BJ (cell line): ENCODE results near the gene CPNE8. TPM values are rescaled to one million over a fixed set of nuclear protein-coding genes. Genes with fewer than 3 reads are reported as not detected.

Source experiments
- CTCF ChIA-PET: fragments of 350-600 bp; formaldehyde crosslinking; extraction: SDS; loops from one replicate; lab custom pipeline; 2021; ENCODE audit warnings: antibody characterized with exemption, inconsistent platforms; lab: Yijun Ruan, JAX
- POLR2A ChIA-PET: fragments of 300-600 bp; sonication (Branson Sonifier 250); formaldehyde crosslinking; extraction: SDS; loops from one replicate; lab custom pipeline; 2021; ENCODE audit warnings: antibody characterized with exemption; lab: Charles Lee
- DNase-seq: peaks from one replicate; pipeline ENCODE4 v3.0.0-alpha.2; 2011; ENCODE audit warnings: low read depth
- H3K27me3 ChIP-seq: 2 replicates; pipeline ENCODE4 v1.6.0; 2011; ENCODE audit warnings: low read length; ENCODE audit not compliant: control insufficient read depth, insufficient read depth
- H3K36me3 ChIP-seq: 2 replicates; pipeline ENCODE4 v1.5.1; 2011; ENCODE audit warnings: low read length; ENCODE audit not compliant: control insufficient read depth, insufficient read depth
- H3K4me3 ChIP-seq: 2 replicates; pipeline ENCODE4 v1.5.1; 2011; ENCODE audit warnings: low read depth, mild to moderate bottlenecking, control low read depth, low read length
- CTCF ChIP-seq: IDR thresholded peaks from 2 replicates; pipeline ENCODE4 v1.5.1; 2011; ENCODE audit warnings: low read depth, mild to moderate bottlenecking, control low read depth, inconsistent platforms, low read length, moderate library complexity; ENCODE audit not compliant: insufficient read depth
- polyA plus RNA-seq: library from polyadenylated mRNA; depleted of rRNA; stranded (reverse); fragments of >200 nt; gene quantifications from 2 replicates; pipeline ENCODE4 v1.2.3, GENCODE V29; 2011

Gene CPNE8
- polyA plus RNA-seq, 1 experiment: 0.47 TPM

- no peaks in the 10 kb centered on the region for H3K36me3 ChIP-seq
- CTCF ChIA-PET: no interaction called here
- POLR2A ChIA-PET: no interaction called here
- H3K4me3 ChIP-seq: no peak overlapping the region
- TF ChIP-seq CTCF: no peak
- DNase-seq: no peak
- H3K27me3 ChIP-seq: no peaks in the 10 kb centered on the region
Observed at GRCh38 chr12:38869036-38869435, 36.4 kb downstream of the CPNE8 start.

- Histone ChIP-seq H3K36me3 (no peaks in the 10 kb centered on the region), H3K4me3 (no peak overlapping the region), H3K27me3 (no peaks in the 10 kb centered on the region)
- CTCF ChIA-PET: no interaction called here
- DNase-seq: no peak
- TF ChIP-seq CTCF: no peak
- POLR2A ChIA-PET: no interaction called here
Observed at GRCh38 chr12:38850461-38850860, 54.9 kb downstream of the CPNE8 start.

GRCh38 chr12:38847247-38847646 lies 58.1 kb downstream of the CPNE8 start:
- no peak for DNase-seq
- Histone ChIP-seq H3K27me3 (no peaks in the 10 kb centered on the region), H3K4me3 (no peak overlapping the region), H3K36me3 (no peaks in the 10 kb centered on the region)
- no peak for TF ChIP-seq CTCF
- CTCF ChIA-PET: no interaction called here
- POLR2A ChIA-PET: no interaction called here

- no peak for TF ChIP-seq CTCF
- POLR2A ChIA-PET: no interaction called here
- CTCF ChIA-PET: no interaction called here
- Histone ChIP-seq H3K27me3 (no peaks in the 10 kb centered on the region), H3K36me3 (no peaks in the 10 kb centered on the region), H3K4me3 (no peak overlapping the region)
- no peak for DNase-seq
Observed at GRCh38 chr12:38844267-38844666, 61.1 kb downstream of the CPNE8 start.

GRCh38 chr12:38838056-38838850 lies 67.1 kb downstream of the CPNE8 start:
- TF ChIP-seq CTCF: no peak

More at GRCh38 chr12:38838056-38838850, 67.1 kb downstream of the CPNE8 start:
- Histone ChIP-seq H3K36me3 (no peaks in the 10 kb centered on the region), H3K27me3 (no peaks in the 10 kb centered on the region), H3K4me3 (no peak overlapping the region)
- ChIA-PET CTCF (no interaction called here), POLR2A (no interaction called here)
- DNase-seq: no peak
